KG1 (cell line): ENCODE data around the gene GALNT13.

ENCODE experiments used
- DNase-seq: peaks from one replicate; lab custom pipeline; 2025; lab: John Stamatoyannopoulos, UW

The GALNT13 gene

GRCh38 chr2:154226931-154227330, 355.2 kb downstream of the GALNT13 start:
- DNase-seq: no peak

GRCh38 chr2:154228566-154229280, 357.0 kb downstream of the GALNT13 start:
- DNase-seq: no peak

- no peak for DNase-seq
Measured at GRCh38 chr2:154229966-154230365, 358.2 kb downstream of the GALNT13 start.

GRCh38 chr2:154231021-154231420, 359.3 kb downstream of the GALNT13 start:
- no peak for DNase-seq

- no peak for DNase-seq
Measured at GRCh38 chr2:154233231-154233630, 361.5 kb downstream of the GALNT13 start.

GRCh38 chr2:154238252-154238651, 366.5 kb downstream of the GALNT13 start:
- DNase-seq: no peak

GRCh38 chr2:154240316-154240715, 368.6 kb downstream of the GALNT13 start:
- no peak for DNase-seq

GRCh38 chr2:154240921-154241379, 369.2 kb downstream of the GALNT13 start:
- DNase-seq: no peak

GRCh38 chr2:154242687-154243086, 371.0 kb downstream of the GALNT13 start:
- DNase-seq: no peak

- DNase-seq: no peak
Measured at GRCh38 chr2:154243685-154244084, 372.0 kb downstream of the GALNT13 start.

- DNase-seq: no peak
Measured at GRCh38 chr2:154244932-154245331, 373.2 kb downstream of the GALNT13 start.

GRCh38 chr2:154247503-154247902, 375.8 kb downstream of the GALNT13 start:
- DNase-seq: no peak

GRCh38 chr2:154256136-154256535, 384.4 kb downstream of the GALNT13 start:
- no peak for DNase-seq

- DNase-seq: no peak
Measured at GRCh38 chr2:154259030-154259429, 387.3 kb downstream of the GALNT13 start.

- DNase-seq: no peak
Measured at GRCh38 chr2:154261473-154262027, 389.8 kb downstream of the GALNT13 start.

- DNase-seq: no peak
Measured at GRCh38 chr2:154263206-154263605, 391.5 kb downstream of the GALNT13 start.

- no peak for DNase-seq
Measured at GRCh38 chr2:154264024-154264423, 392.3 kb downstream of the GALNT13 start.

GRCh38 chr2:154267983-154268382, 396.3 kb downstream of the GALNT13 start:
- DNase-seq: no peak

GRCh38 chr2:154280543-154280942, 408.8 kb downstream of the GALNT13 start:
- DNase-seq: no peak

GRCh38 chr2:154289870-154290269, 418.1 kb downstream of the GALNT13 start:
- no peak for DNase-seq

GRCh38 chr2:154291511-154291910, 419.8 kb downstream of the GALNT13 start:
- no peak for DNase-seq

GRCh38 chr2:154291927-154292326, 420.2 kb downstream of the GALNT13 start:
- DNase-seq: no peak

GRCh38 chr2:154293864-154294263, 422.1 kb downstream of the GALNT13 start:
- no peak for DNase-seq
